ENCODE results near the gene PEX10.

PEX10 gene

DNA sequence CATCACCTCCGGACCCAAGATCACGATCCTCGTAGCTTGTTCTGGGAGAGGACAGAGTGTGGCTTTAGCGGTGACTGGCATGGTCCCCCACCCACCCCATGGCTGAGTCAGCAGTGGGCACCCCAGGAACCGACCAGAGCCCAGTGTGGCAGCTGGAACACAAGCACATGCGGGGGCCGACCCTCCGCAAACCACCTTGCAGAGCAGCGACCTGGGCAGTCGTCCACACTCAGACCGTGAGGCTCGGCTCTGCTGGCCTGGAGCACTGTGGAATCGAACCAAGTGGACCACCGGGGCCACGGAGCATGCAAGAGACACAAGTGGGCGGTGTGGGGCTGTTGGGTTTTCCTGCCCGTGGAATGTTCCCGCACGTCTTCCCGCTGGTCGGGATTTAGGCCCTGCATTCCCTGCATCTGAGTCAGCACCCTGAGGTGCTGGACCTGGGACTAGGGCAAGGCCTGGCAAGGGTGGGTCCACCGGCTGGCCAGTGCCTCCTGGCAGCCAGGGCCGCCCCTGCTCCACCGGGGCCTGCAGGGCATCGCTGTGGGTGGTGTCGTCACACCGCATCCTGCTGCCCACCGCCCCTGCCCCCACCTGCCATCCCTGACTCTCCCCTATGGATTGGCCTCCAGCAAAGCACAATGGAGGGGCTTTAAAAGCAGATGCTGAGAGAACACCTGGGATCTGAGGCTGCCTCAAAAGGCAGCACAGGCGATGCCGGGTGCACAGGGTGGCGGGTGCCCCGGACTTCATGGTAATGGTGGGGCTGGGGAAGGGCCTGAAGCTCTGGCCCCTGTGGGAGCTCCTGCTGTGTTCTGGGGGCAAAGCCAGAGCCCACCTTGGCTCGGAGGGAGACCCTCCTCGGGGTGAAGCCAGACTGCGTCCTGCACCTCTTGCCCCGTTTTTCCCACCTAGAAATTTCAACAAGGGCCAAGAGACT is 39.5 kb downstream of the PEX10 start:
- DNase-seq, result no peak

- DNase-seq, result no peak
Observed at GRCh38 chr1:2368053-2368744, 44.2 kb downstream of the PEX10 start.

DNA sequence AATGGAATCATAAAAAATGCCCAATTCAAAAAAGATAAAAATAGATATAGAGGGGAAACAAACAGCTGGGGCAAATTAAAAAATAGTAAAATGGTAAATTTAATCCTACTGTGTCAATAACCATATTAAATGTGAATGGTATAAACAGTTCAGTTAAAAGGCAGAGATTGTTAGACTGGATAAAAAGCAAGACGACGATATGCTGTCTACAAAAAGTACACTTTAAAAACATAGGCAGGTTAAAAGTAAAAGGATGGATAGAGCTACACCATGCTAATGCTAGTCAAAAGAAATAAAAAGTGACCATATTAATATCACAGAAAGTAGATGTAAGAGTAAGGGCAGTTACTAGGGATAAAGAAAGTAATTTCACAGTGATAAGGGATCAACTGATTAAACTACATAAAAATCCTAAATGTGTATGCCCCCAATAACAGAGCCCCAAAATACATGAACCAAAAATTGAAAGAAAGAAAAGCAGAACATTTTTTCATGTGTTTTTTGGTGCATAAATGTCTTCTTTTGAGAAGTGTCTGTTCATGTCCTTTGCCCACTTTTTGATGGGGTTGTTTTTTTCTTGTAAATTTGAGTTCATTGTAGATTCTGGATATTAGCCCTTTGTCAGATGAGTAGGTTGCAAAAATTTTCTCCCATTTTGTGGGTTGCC is 48.4 kb downstream of the PEX10 start:
- DNase-seq, result no peak

DNA sequence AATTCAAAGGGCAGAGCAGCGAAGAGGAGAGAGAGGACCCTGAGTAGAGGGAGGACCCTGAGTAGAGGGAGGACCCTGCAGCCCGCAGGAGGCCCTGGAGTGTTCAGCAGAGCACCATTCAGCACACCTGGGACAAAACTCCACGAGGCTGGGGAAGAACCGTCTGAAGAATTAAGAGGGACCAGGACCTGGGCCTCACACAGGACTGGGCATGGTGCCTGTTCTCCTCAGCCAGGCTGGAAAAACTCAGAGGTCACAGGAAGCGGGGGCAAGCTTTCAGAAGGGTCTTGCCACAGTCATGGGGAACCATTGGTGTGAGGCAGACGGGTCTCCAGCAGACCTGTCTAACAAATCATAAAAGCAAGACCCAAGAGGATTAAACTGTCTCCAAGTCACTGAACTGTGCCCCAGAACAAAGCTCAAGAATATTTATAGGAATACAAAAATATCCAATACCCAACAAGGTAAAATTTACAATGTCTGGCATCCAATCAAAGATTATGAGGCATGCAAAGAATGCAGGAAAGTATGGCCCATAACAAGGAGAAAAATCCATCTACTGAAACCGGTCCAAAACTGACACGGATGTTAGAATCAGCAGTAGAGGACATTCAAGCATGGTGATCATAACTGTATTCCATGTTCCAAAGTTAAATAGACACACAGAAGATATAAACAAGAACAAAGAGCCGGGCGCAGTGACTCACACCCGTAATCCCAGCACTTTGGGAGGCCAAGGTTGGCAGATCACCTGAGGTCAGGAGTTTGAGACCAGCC is 51.6 kb downstream of the PEX10 start:
- no peak for DNase-seq

GRCh38 chr1:2358651-2359640 is 53.4 kb downstream of the PEX10 start:
- DNase-seq, result no peak

- no peak for DNase-seq
Observed at GRCh38 chr1:2358072-2358471, 54.3 kb downstream of the PEX10 start.

DNA sequence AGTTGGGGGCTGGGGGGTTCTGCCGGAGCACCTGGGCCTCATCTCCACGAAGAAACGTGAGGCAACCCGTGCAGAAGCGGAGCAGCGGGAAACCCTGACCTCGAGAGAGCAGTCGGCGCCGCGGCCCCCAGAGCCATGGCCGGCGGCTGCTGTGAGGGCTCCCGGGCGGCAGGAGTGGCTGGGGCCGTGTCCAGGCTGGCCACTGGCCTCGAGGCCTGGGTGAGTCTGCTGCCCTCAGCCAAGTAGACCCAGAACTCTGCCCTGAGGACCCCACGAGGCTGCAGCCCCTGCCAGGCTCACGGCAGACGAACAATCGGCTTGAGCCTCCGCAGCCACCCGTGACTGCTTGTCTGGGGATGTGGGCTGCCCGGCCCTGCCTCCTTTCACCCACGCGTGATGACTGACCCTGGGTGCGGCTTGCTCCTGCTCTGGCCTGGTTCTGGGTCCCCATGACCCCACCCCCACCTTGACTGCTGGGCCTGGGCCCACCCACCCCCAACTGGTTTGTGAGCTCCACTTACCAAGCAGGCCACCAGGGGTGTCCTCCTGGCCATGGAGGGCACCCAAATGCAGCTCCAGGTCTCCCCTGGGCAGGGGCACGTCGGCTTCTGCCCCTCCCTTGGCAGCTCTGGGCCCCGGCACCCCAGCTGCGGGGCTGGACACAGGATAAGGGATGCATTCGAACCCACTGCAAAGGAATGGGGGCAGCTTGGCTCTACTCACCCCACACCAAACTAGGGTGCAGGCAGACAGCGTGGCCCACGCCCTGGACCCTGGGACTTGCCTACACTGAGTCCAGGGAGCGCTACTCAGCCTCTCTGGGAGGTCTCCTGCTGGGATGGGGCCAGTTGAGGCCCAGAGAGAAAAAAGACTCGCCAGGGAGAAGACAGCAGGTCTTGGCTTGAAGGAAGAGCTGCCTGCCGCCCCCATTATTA is 55.2 kb downstream of the PEX10 start:
- no peak for DNase-seq

DNA sequence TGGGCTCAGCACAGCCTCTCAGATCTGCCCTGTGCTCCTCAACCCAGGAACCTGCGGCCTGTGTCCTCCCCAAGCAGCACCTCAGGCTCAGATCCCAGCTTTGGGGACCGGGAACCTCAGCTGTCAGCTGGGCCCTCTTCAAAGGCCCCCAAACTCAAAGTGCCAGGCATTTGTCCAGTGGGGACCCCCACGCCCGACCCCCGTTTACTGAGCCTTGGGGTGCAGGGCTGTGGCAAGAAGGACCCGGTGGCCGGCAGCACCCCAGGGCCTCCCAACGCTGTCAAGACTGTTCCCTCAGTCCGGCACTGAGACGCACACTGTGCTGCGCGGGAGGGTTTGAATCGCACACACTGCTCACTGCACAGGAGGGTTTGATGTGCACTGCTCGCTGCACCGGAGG is 56.0 kb downstream of the PEX10 start:
- DNase-seq, result no peak

- no peak for DNase-seq
Observed at GRCh38 chr1:2355373-2356261, 56.7 kb downstream of the PEX10 start.

DNA sequence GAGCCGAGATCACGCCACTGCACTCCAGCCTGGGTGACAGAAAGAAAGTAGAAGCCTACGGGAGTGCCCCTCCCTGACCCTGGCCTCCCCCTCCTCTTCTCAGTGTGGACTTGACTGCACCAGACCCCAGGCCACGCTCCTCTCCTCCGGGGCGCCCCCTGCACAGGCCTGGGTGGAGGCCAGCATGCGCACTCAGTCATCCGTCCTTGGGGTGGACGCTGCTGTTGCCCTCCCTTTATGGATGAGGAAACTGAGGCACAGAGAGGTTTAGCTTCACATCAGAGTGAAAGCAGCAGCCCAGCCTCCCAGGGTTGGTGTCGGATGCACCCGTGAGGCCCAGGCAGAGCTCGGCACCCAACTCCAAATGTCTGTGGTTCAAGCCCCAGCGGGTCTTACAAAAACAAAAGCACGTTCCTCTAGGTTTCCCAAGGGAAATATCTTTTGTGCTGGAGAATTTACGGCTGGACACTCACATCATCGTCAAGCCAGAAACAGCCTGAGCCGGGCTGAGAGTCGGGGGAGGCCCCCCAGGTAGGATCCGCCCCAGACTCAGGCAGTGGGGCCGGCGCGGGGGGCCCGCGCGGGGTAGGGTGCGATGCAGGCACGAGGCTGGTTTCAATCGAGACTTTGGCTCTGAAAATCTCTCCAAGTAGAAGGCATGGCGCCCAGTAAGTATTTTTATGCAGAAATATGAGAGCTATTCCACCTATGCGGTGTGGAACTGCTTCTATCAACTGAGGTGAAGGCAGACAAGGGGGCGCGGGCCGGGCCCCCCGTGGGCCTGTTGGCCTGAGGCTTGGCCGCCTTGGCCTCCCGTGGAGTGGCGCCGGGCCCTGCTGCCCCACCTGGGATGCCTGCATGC is 57.6 kb downstream of the PEX10 start:
- DNase-seq, result no peak

Measured in T1000 (cell line).